GM21737 (cell line): ENCODE measurements around the gene CHST7.

Experiments used
- ATAC-seq: cut with Tn5 transposase; IDR thresholded peaks from one replicate; pipeline ENCODE4 v1.9.1; 2021; ENCODE audit warnings: mild to moderate bottlenecking, moderate library complexity; ENCODE audit not compliant: unreplicated experiment

CHST7 gene

DNA sequence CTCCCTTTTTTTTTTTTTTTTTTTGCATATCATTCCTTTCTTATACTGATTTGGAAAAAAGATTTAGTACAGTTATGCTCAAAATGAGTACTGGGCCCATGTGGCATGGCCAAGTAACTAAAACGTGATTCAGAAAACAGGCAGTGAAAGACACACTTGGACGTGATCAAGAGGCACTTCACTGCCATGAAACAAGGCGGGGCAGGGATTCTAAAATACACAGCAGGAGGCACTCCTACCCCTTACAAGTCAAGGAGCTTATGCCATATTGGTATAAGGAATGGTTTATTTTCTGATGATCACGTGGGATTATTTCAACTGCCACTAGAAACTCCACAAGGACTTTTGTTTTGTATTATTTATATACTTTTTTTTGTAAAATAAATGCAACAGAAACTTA lies 72.0 kb downstream of the CHST7 start:
- ATAC-seq = no peak

DNA sequence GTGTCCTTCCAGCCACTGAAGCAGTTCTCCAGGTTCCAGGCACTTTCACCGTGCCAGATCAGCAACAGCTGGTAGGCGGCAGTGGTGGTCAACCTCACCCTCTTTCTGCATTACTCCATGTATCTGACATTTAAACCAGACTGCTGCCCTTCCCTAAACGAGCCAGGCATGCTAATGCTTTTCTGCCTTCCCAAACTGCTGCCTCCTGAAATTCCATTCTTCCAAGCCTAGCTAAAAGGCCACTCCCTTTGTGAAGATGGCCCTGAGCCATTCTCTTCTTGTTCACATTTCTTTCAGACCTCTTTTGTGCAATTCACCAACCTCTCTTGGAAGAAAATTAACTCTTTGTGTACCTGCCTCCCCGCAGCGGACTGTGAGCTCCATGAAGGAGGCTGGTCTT lies 73.7 kb downstream of the CHST7 start:
- no peak for ATAC-seq
